H9 (cell line): ENCODE measurements around the gene ZRANB3. TPM values are rescaled to one million over a fixed set of nuclear protein-coding genes. Genes with fewer than 3 reads are reported as not detected.

Experiments used
- DNase-seq: peaks from one replicate; pipeline ENCODE4 v3.0.0-alpha.2; 2017
- H2AFZ ChIP-seq: one replicate; pipeline ENCODE4 v1.6.1; 2013; ENCODE audit warnings: mild to moderate bottlenecking, low read length, control low read depth, moderate library complexity
- H2AK5ac ChIP-seq: 2 replicates; pipeline ENCODE4 v1.6.1; 2013; ENCODE audit warnings: low read length, control low read depth, mixed read lengths; ENCODE audit not compliant: insufficient read length
- H2BK120ac ChIP-seq: one replicate; pipeline ENCODE4 v1.6.1; 2013; ENCODE audit warnings: low read depth, mild to moderate bottlenecking, low read length, control low read depth, inconsistent platforms; ENCODE audit not compliant: poor library complexity, severe bottlenecking
- H2BK12ac ChIP-seq: 2 replicates; pipeline ENCODE4 v1.6.1; 2013; ENCODE audit warnings: low read length, control low read depth, mixed read lengths, low read depth; ENCODE audit not compliant: insufficient read length
- H2BK15ac ChIP-seq: 2 replicates; pipeline ENCODE4 v1.6.1; 2013; ENCODE audit warnings: low read depth, low read length, control low read depth
- H2BK20ac ChIP-seq: one replicate; pipeline ENCODE4 v1.6.1; 2013; ENCODE audit warnings: low read depth, mild to moderate bottlenecking, low read length, control low read depth, inconsistent platforms; ENCODE audit not compliant: poor library complexity, severe bottlenecking
- H2BK5ac ChIP-seq: 2 replicates; pipeline ENCODE4 v1.6.1; 2013; ENCODE audit warnings: low read length, control low read depth, mixed read lengths; ENCODE audit not compliant: insufficient read length
- H3K14ac ChIP-seq: 2 replicates; pipeline ENCODE4 v1.6.1; 2013; ENCODE audit warnings: low read length, control low read depth; ENCODE audit not compliant: insufficient read depth
- H3K18ac ChIP-seq: 2 replicates; pipeline ENCODE4 v1.6.1; 2013; ENCODE audit warnings: low read depth, mild to moderate bottlenecking, mixed read lengths, low read length, control low read depth; ENCODE audit not compliant: insufficient read length
- H3K23ac ChIP-seq: 2 replicates; pipeline ENCODE4 v1.6.1; 2013; ENCODE audit warnings: low read length, control low read depth, mixed read lengths, low read depth; ENCODE audit not compliant: insufficient read length
- H3K23me2 ChIP-seq: 2 replicates; pipeline ENCODE4 v1.6.1; 2013; ENCODE audit warnings: low read depth, mild to moderate bottlenecking, mixed read lengths, low read length, control low read depth; ENCODE audit not compliant: insufficient read length, poor library complexity, severe bottlenecking
- H3K27ac ChIP-seq: 2 replicates; pipeline ENCODE4 v1.5.1; 2013; ENCODE audit warnings: low read length, control low read depth, mixed read lengths, low read depth; ENCODE audit not compliant: insufficient read length
- H3K27me3 ChIP-seq: 2 replicates; pipeline ENCODE4 v1.6.1; 2013; ENCODE audit warnings: low read length, control low read depth, inconsistent platforms; ENCODE audit not compliant: insufficient read depth
- H3K4ac ChIP-seq: 2 replicates; pipeline ENCODE4 v1.6.1; 2013; ENCODE audit warnings: low read depth, mild to moderate bottlenecking, control low read depth, inconsistent platforms, low read length, moderate library complexity
- H3K4me1 ChIP-seq: 2 replicates; pipeline ENCODE4 v1.6.1; 2013; ENCODE audit warnings: low read length, control low read depth, inconsistent platforms; ENCODE audit not compliant: insufficient read depth
- H3K4me2 ChIP-seq: 2 replicates; pipeline ENCODE4 v1.6.1; 2013; ENCODE audit warnings: low read length, control low read depth, mixed read lengths; ENCODE audit not compliant: insufficient read length, insufficient read depth
- H3K56ac ChIP-seq: 2 replicates; pipeline ENCODE4 v1.6.1; 2013; ENCODE audit warnings: low read depth, mild to moderate bottlenecking, mixed read lengths, low read length, control low read depth; ENCODE audit not compliant: insufficient read length
- H3K79me1 ChIP-seq: 2 replicates; pipeline ENCODE4 v1.6.1; 2013; ENCODE audit warnings: low read depth, mild to moderate bottlenecking, moderate library complexity, low read length, control low read depth, inconsistent platforms; ENCODE audit not compliant: insufficient read depth, poor library complexity, severe bottlenecking
- H3K79me2 ChIP-seq: 2 replicates; pipeline ENCODE4 v1.6.1; 2013; ENCODE audit warnings: low read length, control low read depth, inconsistent platforms; ENCODE audit not compliant: insufficient read depth
- H3K9ac ChIP-seq: 2 replicates; pipeline ENCODE4 v1.6.1; 2013; ENCODE audit warnings: low read length, control low read depth, mixed read lengths; ENCODE audit not compliant: insufficient read length; ENCODE audit errors: extremely low read depth
- H3K9me3 ChIP-seq: one replicate; pipeline ENCODE4 v1.6.1; 2013; ENCODE audit warnings: low read depth, low read length, inconsistent platforms; ENCODE audit not compliant: control insufficient read depth
- H3T11ph ChIP-seq: one replicate; pipeline ENCODE4 v1.6.1; 2013; ENCODE audit warnings: mild to moderate bottlenecking, low read length, control low read depth, inconsistent platforms
- H4K20me1 ChIP-seq: one replicate; pipeline ENCODE4 v1.6.1; 2013; ENCODE audit not compliant: control insufficient read depth, insufficient read length, insufficient read depth
- H4K5ac ChIP-seq: 2 replicates; pipeline ENCODE4 v1.6.1; 2013; ENCODE audit warnings: low read depth, mild to moderate bottlenecking, mixed read lengths, low read length, control low read depth; ENCODE audit not compliant: insufficient read length
- H4K8ac ChIP-seq: replicated peaks from 2 replicates; pipeline ENCODE4 v1.6.1; 2013; ENCODE audit warnings: low read length, control low read depth, mixed read lengths, low read depth; ENCODE audit not compliant: insufficient read length
- H4K91ac ChIP-seq: 2 replicates; pipeline ENCODE4 v1.6.1; 2013; ENCODE audit warnings: low read depth, mild to moderate bottlenecking, moderate library complexity, mixed read lengths, low read length, control low read depth; ENCODE audit not compliant: insufficient read length
- H3K27ac Mint-ChIP-seq, 3 experiments: 2 replicates in 2 of 3; 3 replicates in 1 of 3; pipeline ENCODE4 v1.8.0; 2020 to 2021; ENCODE audit warnings: mixed read lengths in 3 of 3, mild to moderate bottlenecking in 1 of 3, moderate library complexity in 1 of 3
- H3K27me3 Mint-ChIP-seq: 2 replicates; pipeline ENCODE4 v1.8.0; 2021; ENCODE audit warnings: low read depth, mild to moderate bottlenecking, moderate library complexity, mixed read lengths
- H3K36me3 Mint-ChIP-seq, 3 experiments: 2 replicates in 2 of 3; 3 replicates in 1 of 3; pipeline ENCODE4 v1.8.0; 2020 to 2021; ENCODE audit warnings: low read depth in 3 of 3, mixed read lengths in 3 of 3; ENCODE audit not compliant: insufficient read depth in 1 of 3
- H3K4me1 Mint-ChIP-seq, 2 experiments: 2 replicates each; pipeline ENCODE4 v1.8.0; 2020; ENCODE audit warnings: mixed read lengths in 2 of 2
- H3K4me3 Mint-ChIP-seq, 2 experiments: 2 replicates in 1 of 2; 3 replicates in 1 of 2; pipeline ENCODE4 v1.8.0; 2020 to 2021; ENCODE audit warnings: mild to moderate bottlenecking in 2 of 2, mixed read lengths in 2 of 2, moderate library complexity in 1 of 2
- H3K9me3 Mint-ChIP-seq, 2 experiments: 2 replicates in 1 of 2; 3 replicates in 1 of 2; pipeline ENCODE4 v1.8.0; 2020; ENCODE audit warnings: mild to moderate bottlenecking in 2 of 2, mixed read lengths in 2 of 2, moderate library complexity in 1 of 2
- CTCF ChIP-seq: fragments of 200-600 bp; sonication (generic); conservative IDR thresholded peaks from 3 replicates; pipeline ENCODE4 v1.8.0; 2021; ENCODE audit warnings: antibody characterized with exemption, mild to moderate bottlenecking
- total RNA-seq: library from RNA; stranded (reverse); gene quantifications from 2 replicates; pipeline ENCODE4 v1.2.1, GENCODE V29; 2021

ZRANB3 gene
- total RNA-seq, 1 experiment from 2014 or later, result 16.7 TPM

- TF ChIP-seq CTCF, result no peak
- Histone ChIP-seq H3K4me2 (no peak overlapping the region), H3K79me1 (no peaks in the 10 kb centered on the region), H2BK12ac (no peak overlapping the region), H2BK15ac (no peak overlapping the region), H2AFZ (no peak overlapping the region), H3K4me1 (no peaks in the 10 kb centered on the region), H4K91ac (no peak overlapping the region), H3K9me3 (no peaks in the 10 kb centered on the region), H4K5ac (no peak overlapping the region), H3K79me2 (no peaks in the 10 kb centered on the region), H2AK5ac (no peak overlapping the region), H3K4ac (no peak overlapping the region), H3K23me2 (no peaks in the 10 kb centered on the region), H3K27me3 (no peaks in the 10 kb centered on the region), H2BK20ac (no peak overlapping the region), H3K14ac (no peak overlapping the region), H2BK5ac (no peak overlapping the region), H3K23ac (no peak overlapping the region), H3K18ac (no peak overlapping the region), H2BK120ac (no peak overlapping the region), H3K27ac (no peak overlapping the region), H3K9ac (no peak overlapping the region), H3T11ph (no peak overlapping the region), H3K56ac (no peak overlapping the region), H4K8ac (no peak overlapping the region), H4K20me1 (no peaks in the 10 kb centered on the region)
- H3K27ac Mint-ChIP-seq, result no peak overlapping the region; a peak in 1 of 7 replicates
- no peaks in the 10 kb centered on the region for H3K4me1 Mint-ChIP-seq
- H3K27me3 Mint-ChIP-seq, result no peaks in the 10 kb centered on the region
- DNase-seq, result no peak
- no peaks in the 10 kb centered on the region for H3K9me3 Mint-ChIP-seq
- H3K4me3 Mint-ChIP-seq, result no peak overlapping the region
- H3K36me3 Mint-ChIP-seq, result peaks cover 0 to 2% (median 0%) of the 10 kb centered on the region in 3 experiments; a peak in 2 of 7 replicates
Measured at GRCh38 chr2:135475128-135475527, 55.9 kb downstream of the ZRANB3 start.
